GM12878 (cell line): ENCODE measurements around the gene CNNM2. TPM values are rescaled to one million over a fixed set of nuclear protein-coding genes. Genes with fewer than 3 reads are reported as not detected.
A peak's percentile ranks its signal among the peaks of the same experiment; 100 is the strongest.

Experiments used
- BACH1 ChIP-seq: fragments of 450-650 bp; IDR thresholded peaks from 2 replicates; pipeline ENCODE4 v1.6.1; 2017; ENCODE audit warnings: mild to moderate bottlenecking, borderline replicate concordance
- BCL11A ChIP-seq: IDR thresholded peaks from 2 replicates; pipeline ENCODE4 v1.6.1; 2011; ENCODE audit warnings: low read depth, low read length
- BHLHE40 ChIP-seq, 2 experiments: fragments of 450-650 bp in 1 of 2; IDR thresholded peaks; 2 replicates each; pipeline ENCODE4 v1.6.1; 2011 to 2017; ENCODE audit warnings: low read depth in 2 of 2, borderline replicate concordance in 1 of 2, improper control_type of control experiment in 1 of 2, low read length in 1 of 2, mild to moderate bottlenecking in 1 of 2
- CBX5 ChIP-seq: sonication (generic); IDR thresholded peaks from 2 replicates; pipeline ENCODE4 v1.6.1; 2016; ENCODE audit warnings: low read depth, moderate library complexity, mild to moderate bottlenecking, inconsistent platforms
- ESRRA ChIP-seq: IDR thresholded peaks from 2 replicates; pipeline ENCODE4 v1.6.1; 2012; ENCODE audit warnings: mild to moderate bottlenecking, low read length, improper control_type of control experiment
- FOXM1 ChIP-seq: IDR thresholded peaks from 2 replicates; pipeline ENCODE4 v1.6.1; 2012; ENCODE audit warnings: low read depth, mild to moderate bottlenecking, inconsistent platforms, low read length, moderate library complexity
- GABPA ChIP-seq: IDR thresholded peaks from 2 replicates; pipeline ENCODE4 v1.6.1; 2014; ENCODE audit warnings: antibody characterized with exemption, low read depth, mild to moderate bottlenecking, inconsistent platforms
- HCFC1 ChIP-seq: fragments of 150-350 bp; IDR thresholded peaks from 2 replicates; pipeline ENCODE4 v1.6.1; 2014; ENCODE audit warnings: low read length
- HDGF ChIP-seq: fragments of 450-650 bp; IDR thresholded peaks from 2 replicates; pipeline ENCODE4 v1.6.1; 2016; ENCODE audit warnings: antibody characterized with exemption
- IRF4 ChIP-seq: IDR thresholded peaks from 2 replicates; pipeline ENCODE4 v1.6.1; 2011; ENCODE audit warnings: low read depth, low read length
- MEF2A ChIP-seq: IDR thresholded peaks from 2 replicates; pipeline ENCODE4 v1.6.1; 2011; ENCODE audit warnings: low read depth, mild to moderate bottlenecking, low read length, moderate library complexity; ENCODE audit not compliant: insufficient read depth
- MEF2B ChIP-seq: fragments of 450-650 bp; IDR thresholded peaks from 2 replicates; pipeline ENCODE4 v1.6.1; 2018; ENCODE audit warnings: mild to moderate bottlenecking, moderate library complexity; ENCODE audit not compliant: partially characterized antibody, poor library complexity, severe bottlenecking
- MTA3 ChIP-seq: IDR thresholded peaks from 2 replicates; pipeline ENCODE4 v1.6.1; 2012; ENCODE audit warnings: low read length, inconsistent platforms, borderline replicate concordance
- RUNX3 ChIP-seq: IDR thresholded peaks from 2 replicates; pipeline ENCODE4 v1.6.1; 2012; ENCODE audit warnings: low read length, inconsistent platforms
- SIN3A ChIP-seq: IDR thresholded peaks from 2 replicates; pipeline ENCODE4 v1.6.1; 2012; ENCODE audit warnings: low read depth, low read length, improper control_type of control experiment
- SMARCA5 ChIP-seq: fragments of 450-650 bp; IDR thresholded peaks from 2 replicates; pipeline ENCODE4 v1.6.1; 2017; ENCODE audit warnings: mild to moderate bottlenecking
- TCF12 ChIP-seq: IDR thresholded peaks from 2 replicates; pipeline ENCODE4 v1.6.1; 2011; ENCODE audit warnings: low read depth, mild to moderate bottlenecking, low read length
- TCF3 ChIP-seq: IDR thresholded peaks from 2 replicates; pipeline ENCODE4 v1.6.1; 2012; ENCODE audit warnings: low read depth, mild to moderate bottlenecking, low read length, borderline replicate concordance; ENCODE audit not compliant: insufficient read depth
- ZNF384 ChIP-seq: IDR thresholded peaks from 2 replicates; pipeline ENCODE4 v1.6.1; 2012; ENCODE audit warnings: low read depth, mild to moderate bottlenecking, low read length, improper control_type of control experiment, borderline replicate concordance
- polyA plus RNA-seq, 11 experiments: library from polyadenylated mRNA; depleted of rRNA in 4 of 11; unstranded in 6 of 11; stranded (reverse) in 5 of 11; fragments of >200 nt; fragmentation: Nextera tagmentation in 4 of 11; fragmentation: Illumina TruSeq in 1 of 11; extraction: Ambion mirVana in 4 of 11; extraction: Trizol in 1 of 11; gene quantifications; 1 replicate in 1 of 11; 2 replicates in 10 of 11; pipeline versions ENCODE4 v1.2.1 to v1.2.3, GENCODE V29; 2011 to 2016; ENCODE audit warnings: inconsistent platforms in 2 of 11, missing spikeins in 2 of 11, low read depth in 1 of 11
- total RNA-seq, 4 experiments: library from RNA; depleted of rRNA in 3 of 4; stranded (reverse); fragments of >200 nt in 3 of 4; fragmentation: Illumina TruSeq in 1 of 4; extraction: Trizol in 1 of 4; gene quantifications; 2 replicates each; pipeline versions ENCODE4 v1.2.1 to v1.2.3, GENCODE V29; 2013 to 2021
- TF ChIP-seq, protein P1 (sequence below): fragments of 450-650 bp; IDR thresholded peaks from 2 replicates; pipeline ENCODE4 v1.6.1; 2017; ENCODE audit warnings: low read depth, mild to moderate bottlenecking, moderate library complexity
- TF ChIP-seq, protein P2 (sequence below): IDR thresholded peaks from 2 replicates; pipeline ENCODE4 v1.6.1; 2012; ENCODE audit warnings: low read length, inconsistent platforms
- TF ChIP-seq, protein P3 (sequence below): fragments of 450-650 bp; IDR thresholded peaks from 2 replicates; pipeline ENCODE4 v1.6.1; 2017; ENCODE audit warnings: mild to moderate bottlenecking
- TF ChIP-seq, protein P4 (sequence below): fragments of 450-650 bp; IDR thresholded peaks from 2 replicates; pipeline ENCODE4 v1.6.1; 2017; ENCODE audit warnings: antibody characterized with exemption, mild to moderate bottlenecking, moderate library complexity

The CNNM2 gene
- total and polyA plus RNA-seq, 10 of the 15 experiments (the other 5 are each of a cell fraction or from before 2014, with no cell fraction given) = 0.18 to 7.3 (median 2.5) TPM

DNA sequence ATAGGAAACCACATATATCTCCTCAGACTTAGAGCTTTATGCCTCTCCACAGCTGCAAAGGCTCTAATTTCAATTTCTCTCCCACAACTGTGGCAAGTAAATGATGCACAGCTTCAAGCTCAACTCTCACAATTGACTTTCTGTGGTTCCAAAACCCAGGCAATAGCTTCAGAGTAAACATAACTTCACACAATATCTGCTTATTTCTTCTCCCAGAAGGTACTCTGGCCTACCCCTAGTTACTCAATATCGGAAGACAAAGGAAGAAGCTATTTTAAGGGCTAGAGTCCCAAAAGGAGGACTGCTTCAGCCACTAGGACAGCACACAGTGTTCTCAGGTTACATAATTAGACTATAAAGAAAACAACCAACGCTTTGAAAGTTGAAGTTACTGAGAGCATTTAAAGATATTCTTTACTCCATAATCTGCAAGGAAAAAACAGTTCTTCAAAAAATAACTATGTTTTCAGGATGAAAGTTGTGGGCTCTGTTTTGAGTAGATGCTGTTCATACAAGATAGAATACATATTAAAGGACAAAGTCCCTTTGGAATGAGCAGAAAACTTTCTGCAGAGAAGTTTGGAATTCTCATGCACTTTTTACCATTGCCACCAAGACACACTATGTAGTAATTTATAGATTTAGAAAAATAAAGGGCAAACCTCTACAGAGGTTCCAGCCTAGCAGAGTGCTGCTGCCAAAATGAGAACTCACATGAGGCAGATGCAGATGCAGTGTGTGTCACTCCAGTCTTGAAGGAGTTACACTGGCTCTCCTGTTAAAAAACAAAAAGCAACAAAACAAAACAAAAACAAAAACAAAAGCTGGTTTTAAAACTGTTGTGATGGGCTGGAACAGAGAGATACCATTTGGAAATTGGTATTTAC is 193.2 kb downstream of the CNNM2 start (continued):
- TF ChIP-seq BHLHE40 (IDR thresholded peaks at IDR 0.05; ENCODE audit: borderline replicate concordance in 1 of 2, low read depth in 2 of 2, low read length in 1 of 2) (0 out of 4 replicates have a peak, but pooled peaks of 1 of the 2 experiments have one; percentile 47), TCF12 (peak; percentile 71; the same call in 1 of the 2 replicates), GABPA (no peak), HCFC1 (no peak), MEF2B (peak; percentile 49), BCL11A (0 out of 2 replicates have a peak, but pooled peaks have one; percentile 17), CBX5 (no peak), SMARCA5 (no peak), RUNX3 (peak; percentile 93), ESRRA (no peak), IRF4 (0 out of 2 replicates have a peak, but pooled peaks have one; percentile 38), TCF3 (peak; percentile 49; the same call in 1 of the 2 replicates), MTA3 (no peak), FOXM1 (no peak; the same call in 1 of the 2 replicates), MEF2A (peak; percentile 78), ZNF384 (no peak), SIN3A (no peak), HDGF (no peak), BACH1 (peak; percentile 38; the same call in 1 of the 2 replicates)
- TF ChIP-seq, protein P1, sequence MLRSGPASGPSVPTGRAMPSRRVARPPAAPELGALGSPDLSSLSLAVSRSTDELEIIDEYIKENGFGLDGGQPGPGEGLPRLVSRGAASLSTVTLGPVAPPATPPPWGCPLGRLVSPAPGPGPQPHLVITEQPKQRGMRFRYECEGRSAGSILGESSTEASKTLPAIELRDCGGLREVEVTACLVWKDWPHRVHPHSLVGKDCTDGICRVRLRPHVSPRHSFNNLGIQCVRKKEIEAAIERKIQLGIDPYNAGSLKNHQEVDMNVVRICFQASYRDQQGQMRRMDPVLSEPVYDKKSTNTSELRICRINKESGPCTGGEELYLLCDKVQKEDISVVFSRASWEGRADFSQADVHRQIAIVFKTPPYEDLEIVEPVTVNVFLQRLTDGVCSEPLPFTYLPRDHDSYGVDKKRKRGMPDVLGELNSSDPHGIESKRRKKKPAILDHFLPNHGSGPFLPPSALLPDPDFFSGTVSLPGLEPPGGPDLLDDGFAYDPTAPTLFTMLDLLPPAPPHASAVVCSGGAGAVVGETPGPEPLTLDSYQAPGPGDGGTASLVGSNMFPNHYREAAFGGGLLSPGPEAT = peak; percentile 49; the same call in 1 of the 2 replicates
- TF ChIP-seq, protein P2, sequence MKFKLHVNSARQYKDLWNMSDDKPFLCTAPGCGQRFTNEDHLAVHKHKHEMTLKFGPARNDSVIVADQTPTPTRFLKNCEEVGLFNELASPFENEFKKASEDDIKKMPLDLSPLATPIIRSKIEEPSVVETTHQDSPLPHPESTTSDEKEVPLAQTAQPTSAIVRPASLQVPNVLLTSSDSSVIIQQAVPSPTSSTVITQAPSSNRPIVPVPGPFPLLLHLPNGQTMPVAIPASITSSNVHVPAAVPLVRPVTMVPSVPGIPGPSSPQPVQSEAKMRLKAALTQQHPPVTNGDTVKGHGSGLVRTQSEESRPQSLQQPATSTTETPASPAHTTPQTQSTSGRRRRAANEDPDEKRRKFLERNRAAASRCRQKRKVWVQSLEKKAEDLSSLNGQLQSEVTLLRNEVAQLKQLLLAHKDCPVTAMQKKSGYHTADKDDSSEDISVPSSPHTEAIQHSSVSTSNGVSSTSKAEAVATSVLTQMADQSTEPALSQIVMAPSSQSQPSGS = 0 out of 2 replicates have a peak, but pooled peaks have one; percentile 39
- TF ChIP-seq, protein P3, sequence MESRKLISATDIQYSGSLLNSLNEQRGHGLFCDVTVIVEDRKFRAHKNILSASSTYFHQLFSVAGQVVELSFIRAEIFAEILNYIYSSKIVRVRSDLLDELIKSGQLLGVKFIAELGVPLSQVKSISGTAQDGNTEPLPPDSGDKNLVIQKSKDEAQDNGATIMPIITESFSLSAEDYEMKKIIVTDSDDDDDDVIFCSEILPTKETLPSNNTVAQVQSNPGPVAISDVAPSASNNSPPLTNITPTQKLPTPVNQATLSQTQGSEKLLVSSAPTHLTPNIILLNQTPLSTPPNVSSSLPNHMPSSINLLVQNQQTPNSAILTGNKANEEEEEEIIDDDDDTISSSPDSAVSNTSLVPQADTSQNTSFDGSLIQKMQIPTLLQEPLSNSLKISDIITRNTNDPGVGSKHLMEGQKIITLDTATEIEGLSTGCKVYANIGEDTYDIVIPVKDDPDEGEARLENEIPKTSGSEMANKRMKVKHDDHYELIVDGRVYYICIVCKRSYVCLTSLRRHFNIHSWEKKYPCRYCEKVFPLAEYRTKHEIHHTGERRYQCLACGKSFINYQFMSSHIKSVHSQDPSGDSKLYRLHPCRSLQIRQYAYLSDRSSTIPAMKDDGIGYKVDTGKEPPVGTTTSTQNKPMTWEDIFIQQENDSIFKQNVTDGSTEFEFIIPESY = no peak
- TF ChIP-seq, protein P4, sequence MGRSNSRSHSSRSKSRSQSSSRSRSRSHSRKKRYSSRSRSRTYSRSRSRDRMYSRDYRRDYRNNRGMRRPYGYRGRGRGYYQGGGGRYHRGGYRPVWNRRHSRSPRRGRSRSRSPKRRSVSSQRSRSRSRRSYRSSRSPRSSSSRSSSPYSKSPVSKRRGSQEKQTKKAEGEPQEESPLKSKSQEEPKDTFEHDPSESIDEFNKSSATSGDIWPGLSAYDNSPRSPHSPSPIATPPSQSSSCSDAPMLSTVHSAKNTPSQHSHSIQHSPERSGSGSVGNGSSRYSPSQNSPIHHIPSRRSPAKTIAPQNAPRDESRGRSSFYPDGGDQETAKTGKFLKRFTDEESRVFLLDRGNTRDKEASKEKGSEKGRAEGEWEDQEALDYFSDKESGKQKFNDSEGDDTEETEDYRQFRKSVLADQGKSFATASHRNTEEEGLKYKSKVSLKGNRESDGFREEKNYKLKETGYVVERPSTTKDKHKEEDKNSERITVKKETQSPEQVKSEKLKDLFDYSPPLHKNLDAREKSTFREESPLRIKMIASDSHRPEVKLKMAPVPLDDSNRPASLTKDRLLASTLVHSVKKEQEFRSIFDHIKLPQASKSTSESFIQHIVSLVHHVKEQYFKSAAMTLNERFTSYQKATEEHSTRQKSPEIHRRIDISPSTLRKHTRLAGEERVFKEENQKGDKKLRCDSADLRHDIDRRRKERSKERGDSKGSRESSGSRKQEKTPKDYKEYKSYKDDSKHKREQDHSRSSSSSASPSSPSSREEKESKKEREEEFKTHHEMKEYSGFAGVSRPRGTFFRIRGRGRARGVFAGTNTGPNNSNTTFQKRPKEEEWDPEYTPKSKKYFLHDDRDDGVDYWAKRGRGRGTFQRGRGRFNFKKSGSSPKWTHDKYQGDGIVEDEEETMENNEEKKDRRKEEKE = no peak
